ENCODE results near the gene LUZP1. TPM values are rescaled to one million over a fixed set of nuclear protein-coding genes. Genes with fewer than 3 reads are reported as not detected.

LUZP1 gene
- total RNA-seq, 6 experiments from 2014 or later = 47.3 to 55.6 (median 53.0) TPM

DNA sequence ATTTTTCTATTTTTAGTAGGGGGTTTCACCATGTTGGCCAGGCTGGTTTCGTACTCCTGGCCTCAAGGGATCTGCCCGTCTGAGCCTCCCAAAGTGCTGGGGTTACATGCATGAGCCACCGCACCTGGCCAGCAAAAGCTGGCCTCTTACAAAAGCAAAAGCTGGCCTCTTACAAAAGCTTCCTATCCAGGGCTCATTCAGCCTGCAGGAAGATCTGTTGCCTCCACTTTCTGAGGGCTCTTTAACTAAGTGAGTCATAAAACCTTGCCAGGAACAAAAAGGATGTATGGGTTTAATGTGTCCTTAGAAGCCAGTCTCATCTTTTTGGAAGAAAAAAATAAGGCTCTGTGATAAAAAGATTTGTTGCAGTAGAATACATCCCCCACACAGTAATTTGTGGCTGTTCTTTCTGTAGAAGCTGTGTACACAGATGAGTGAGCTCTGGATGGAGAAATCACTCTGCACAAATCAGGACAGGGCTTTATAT, 33.6 kb upstream of the LUZP1 start:
- Mint-ChIP-seq H3K4me3 (no peak overlapping the region), H3K9me3 (no peaks in the 10 kb centered on the region), H3K27me3 (ENCODE audit: insufficient read depth) (no peaks in the 10 kb centered on the region), H3K27ac (peak overlapping the region; percentile 48), H3K36me3 (ENCODE audit: low read depth) (no peaks in the 10 kb centered on the region), H3K4me1 (ENCODE audit: low read depth) (peaks cover 30% of the 10 kb centered on the region)
- TF ChIP-seq, protein P1, sequence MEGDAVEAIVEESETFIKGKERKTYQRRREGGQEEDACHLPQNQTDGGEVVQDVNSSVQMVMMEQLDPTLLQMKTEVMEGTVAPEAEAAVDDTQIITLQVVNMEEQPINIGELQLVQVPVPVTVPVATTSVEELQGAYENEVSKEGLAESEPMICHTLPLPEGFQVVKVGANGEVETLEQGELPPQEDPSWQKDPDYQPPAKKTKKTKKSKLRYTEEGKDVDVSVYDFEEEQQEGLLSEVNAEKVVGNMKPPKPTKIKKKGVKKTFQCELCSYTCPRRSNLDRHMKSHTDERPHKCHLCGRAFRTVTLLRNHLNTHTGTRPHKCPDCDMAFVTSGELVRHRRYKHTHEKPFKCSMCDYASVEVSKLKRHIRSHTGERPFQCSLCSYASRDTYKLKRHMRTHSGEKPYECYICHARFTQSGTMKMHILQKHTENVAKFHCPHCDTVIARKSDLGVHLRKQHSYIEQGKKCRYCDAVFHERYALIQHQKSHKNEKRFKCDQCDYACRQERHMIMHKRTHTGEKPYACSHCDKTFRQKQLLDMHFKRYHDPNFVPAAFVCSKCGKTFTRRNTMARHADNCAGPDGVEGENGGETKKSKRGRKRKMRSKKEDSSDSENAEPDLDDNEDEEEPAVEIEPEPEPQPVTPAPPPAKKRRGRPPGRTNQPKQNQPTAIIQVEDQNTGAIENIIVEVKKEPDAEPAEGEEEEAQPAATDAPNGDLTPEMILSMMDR (IDR thresholded peaks at IDR 0.05) = no peak
- DNase-seq = peak; percentile 40

DNA sequence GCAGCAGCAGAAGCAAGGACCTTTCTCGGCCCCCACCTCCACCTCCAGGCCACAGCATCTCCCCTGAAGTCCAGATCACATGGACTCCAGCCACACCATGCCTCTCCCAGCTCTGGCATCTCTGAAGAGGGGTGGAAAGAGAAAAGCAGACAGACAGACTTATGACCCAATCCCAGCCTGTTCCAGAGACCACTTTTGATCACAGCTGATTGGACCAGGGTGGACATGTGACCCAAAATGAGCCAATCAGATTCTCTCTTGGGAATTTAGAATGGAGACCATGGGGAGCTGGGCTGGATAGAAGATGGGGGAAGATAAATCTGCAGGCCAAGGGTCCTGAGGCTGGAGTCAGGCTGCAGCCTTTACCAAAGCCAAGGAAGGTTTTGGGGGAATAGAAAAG, 32.2 kb upstream of the LUZP1 start:
- Mint-ChIP-seq H3K27ac (peak overlapping the region; percentile 14; the same call in 1 of the 2 replicates), H3K36me3 (ENCODE audit: low read depth) (no peaks in the 10 kb centered on the region), H3K27me3 (ENCODE audit: insufficient read depth) (no peaks in the 10 kb centered on the region), H3K4me1 (ENCODE audit: low read depth) (peaks cover 41% of the 10 kb centered on the region), H3K4me3 (no peak overlapping the region), H3K9me3 (no peaks in the 10 kb centered on the region)
- TF ChIP-seq, protein P1 (IDR thresholded peaks at IDR 0.05) = no peak
- DNase-seq = no peak

DNA sequence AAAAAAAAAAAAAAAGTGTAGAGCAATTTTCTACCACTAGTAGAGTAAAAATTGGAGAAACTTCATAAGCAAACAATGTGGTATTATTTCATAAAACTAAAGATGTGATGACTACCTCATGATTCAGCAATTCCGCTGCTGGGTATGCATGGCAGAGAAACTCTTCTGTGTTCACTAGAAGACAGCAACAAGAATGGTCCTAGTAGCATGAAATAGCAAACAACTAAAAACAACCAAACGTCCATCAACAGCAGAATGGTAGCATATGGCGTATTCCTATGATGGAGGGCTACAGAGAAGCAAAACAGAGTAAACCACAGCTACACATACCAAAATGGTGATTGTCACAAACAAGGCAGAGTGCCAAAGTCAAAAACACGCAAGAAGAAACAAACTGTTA, 29.7 kb upstream of the LUZP1 start:
- peak overlapping the region; percentile 97 for H3K27ac Mint-ChIP-seq

GRCh38 chr1:23196627-23197328, 28.1 kb upstream of the LUZP1 start:
- Mint-ChIP-seq H3K27me3 (ENCODE audit: insufficient read depth) (no peaks in the 10 kb centered on the region; the same call in none of the 2 replicates), H3K27ac (peak overlapping the region; percentile 97), H3K4me1 (ENCODE audit: low read depth) (peaks cover 63% of the 10 kb centered on the region), H3K4me3 (peak overlapping the region; percentile 70), H3K36me3 (ENCODE audit: low read depth) (no peaks in the 10 kb centered on the region), H3K9me3 (no peaks in the 10 kb centered on the region)
- DNase-seq = peak; percentile 96
- TF ChIP-seq, protein P1 (IDR thresholded peaks at IDR 0.05) = no peak

More for the DNA sequence above, 29.7 kb upstream of the LUZP1 start:
- H3K36me3 Mint-ChIP-seq (ENCODE audit: low read depth) = no peaks in the 10 kb centered on the region
- DNase-seq = peak; percentile 97
- H3K9me3 Mint-ChIP-seq = no peaks in the 10 kb centered on the region
- peaks cover 61% of the 10 kb centered on the region for H3K4me1 Mint-ChIP-seq (ENCODE audit: low read depth)
- TF ChIP-seq, protein P1 (IDR thresholded peaks at IDR 0.05) = peak; percentile 65
- H3K4me3 Mint-ChIP-seq = peak overlapping the region; percentile 13; the same call in 1 of the 2 replicates
- H3K27me3 Mint-ChIP-seq (ENCODE audit: insufficient read depth) = no peaks in the 10 kb centered on the region; the same call in none of the 2 replicates

DNA sequence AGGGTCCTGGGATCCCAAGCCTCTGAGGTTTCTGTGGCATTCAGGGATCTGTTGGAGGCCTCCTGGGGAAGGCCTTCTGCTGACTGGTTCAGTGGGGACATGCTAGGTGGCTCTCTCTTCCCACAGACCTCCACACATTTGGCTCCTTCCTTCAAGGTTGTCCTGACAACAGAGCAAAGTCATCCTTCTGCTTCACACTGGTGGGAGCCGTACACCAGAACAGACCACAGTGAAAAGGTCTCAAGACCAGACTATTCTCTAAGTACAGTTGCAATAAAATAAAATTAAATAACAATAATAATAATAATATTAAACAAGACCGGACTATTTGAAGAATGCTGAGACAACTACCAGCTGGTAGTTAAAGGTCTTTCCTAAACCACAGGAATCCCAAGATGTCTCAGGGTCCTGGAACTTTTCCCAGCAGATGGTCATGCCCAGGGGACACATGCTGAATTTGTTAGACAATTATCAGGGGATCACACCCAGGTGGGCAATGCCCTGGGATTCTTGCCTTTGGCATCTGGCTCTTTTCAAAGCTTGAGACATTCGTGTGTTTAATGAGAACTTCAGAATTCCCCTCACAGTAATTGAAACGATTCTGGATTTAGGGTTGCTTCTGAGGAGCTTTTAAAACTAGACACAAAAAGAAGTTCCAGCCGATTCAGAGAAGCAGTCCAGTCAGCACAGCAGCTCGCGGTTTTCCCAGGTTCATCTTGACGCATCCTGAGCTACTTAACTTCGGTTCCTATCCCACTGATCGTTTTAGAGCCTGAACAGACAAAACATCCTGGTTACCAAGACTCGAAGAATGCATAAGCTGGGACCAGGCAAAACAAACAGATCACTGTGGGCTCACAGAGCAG, 25.7 kb upstream of the LUZP1 start:
- H3K9me3 Mint-ChIP-seq = no peaks in the 10 kb centered on the region
- TF ChIP-seq, protein P1 (IDR thresholded peaks at IDR 0.05) = no peak
- no peaks in the 10 kb centered on the region for H3K36me3 Mint-ChIP-seq (ENCODE audit: low read depth)
- H3K27ac Mint-ChIP-seq = peak overlapping the region; percentile 97
- no peaks in the 10 kb centered on the region; the same call in none of the 2 replicates for H3K27me3 Mint-ChIP-seq (ENCODE audit: insufficient read depth)
- H3K4me3 Mint-ChIP-seq = peak overlapping the region; percentile 81
- peaks cover 71% of the 10 kb centered on the region for H3K4me1 Mint-ChIP-seq (ENCODE audit: low read depth)
- peak; percentile 97 for DNase-seq

Data from HFFc6 (cell line).